Measurements from ENCODE around the gene ZBTB7B. TPM values are rescaled to one million over a fixed set of nuclear protein-coding genes. Genes with fewer than 3 reads are reported as not detected.

The ZBTB7B gene
- total RNA-seq, 4 donors from 2014 or later = 101 to 220 (median 113) TPM

GRCh38 chr1:154996966-154997701, 5.5 kb upstream of the ZBTB7B start:
- Histone ChIP-seq H3K36me3 (peaks cover 0 to 14% (median 0%) of the 10 kb centered on the region in 3 donors), H3K4me3 (no peak overlapping the region), H3K27me3 (no peaks in the 10 kb centered on the region), H3K27ac (no peak overlapping the region), H3K4me1 (peaks cover 18 to 47% (median 20%) of the 10 kb centered on the region in 3 donors), H3K9me3 (no peaks in the 10 kb centered on the region)
- no peak for DNase-seq
- WGBS, 2 donors = 81 to 87% methylated on average over 7 to 10 of the region's 15 CpGs
- intact Hi-C loops (cut with DNase I) = loop anchor here (5.0 kb wide), 1 partner anchor 35 kb away; the partner anchor contains the start of gene PYGO2
- TF ChIP-seq, protein P1, sequence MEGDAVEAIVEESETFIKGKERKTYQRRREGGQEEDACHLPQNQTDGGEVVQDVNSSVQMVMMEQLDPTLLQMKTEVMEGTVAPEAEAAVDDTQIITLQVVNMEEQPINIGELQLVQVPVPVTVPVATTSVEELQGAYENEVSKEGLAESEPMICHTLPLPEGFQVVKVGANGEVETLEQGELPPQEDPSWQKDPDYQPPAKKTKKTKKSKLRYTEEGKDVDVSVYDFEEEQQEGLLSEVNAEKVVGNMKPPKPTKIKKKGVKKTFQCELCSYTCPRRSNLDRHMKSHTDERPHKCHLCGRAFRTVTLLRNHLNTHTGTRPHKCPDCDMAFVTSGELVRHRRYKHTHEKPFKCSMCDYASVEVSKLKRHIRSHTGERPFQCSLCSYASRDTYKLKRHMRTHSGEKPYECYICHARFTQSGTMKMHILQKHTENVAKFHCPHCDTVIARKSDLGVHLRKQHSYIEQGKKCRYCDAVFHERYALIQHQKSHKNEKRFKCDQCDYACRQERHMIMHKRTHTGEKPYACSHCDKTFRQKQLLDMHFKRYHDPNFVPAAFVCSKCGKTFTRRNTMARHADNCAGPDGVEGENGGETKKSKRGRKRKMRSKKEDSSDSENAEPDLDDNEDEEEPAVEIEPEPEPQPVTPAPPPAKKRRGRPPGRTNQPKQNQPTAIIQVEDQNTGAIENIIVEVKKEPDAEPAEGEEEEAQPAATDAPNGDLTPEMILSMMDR (IDR thresholded peaks at IDR 0.05) = no peak
- TF ChIP-seq POLR2A (IDR thresholded peaks at IDR 0.05) = no peak

DNA sequence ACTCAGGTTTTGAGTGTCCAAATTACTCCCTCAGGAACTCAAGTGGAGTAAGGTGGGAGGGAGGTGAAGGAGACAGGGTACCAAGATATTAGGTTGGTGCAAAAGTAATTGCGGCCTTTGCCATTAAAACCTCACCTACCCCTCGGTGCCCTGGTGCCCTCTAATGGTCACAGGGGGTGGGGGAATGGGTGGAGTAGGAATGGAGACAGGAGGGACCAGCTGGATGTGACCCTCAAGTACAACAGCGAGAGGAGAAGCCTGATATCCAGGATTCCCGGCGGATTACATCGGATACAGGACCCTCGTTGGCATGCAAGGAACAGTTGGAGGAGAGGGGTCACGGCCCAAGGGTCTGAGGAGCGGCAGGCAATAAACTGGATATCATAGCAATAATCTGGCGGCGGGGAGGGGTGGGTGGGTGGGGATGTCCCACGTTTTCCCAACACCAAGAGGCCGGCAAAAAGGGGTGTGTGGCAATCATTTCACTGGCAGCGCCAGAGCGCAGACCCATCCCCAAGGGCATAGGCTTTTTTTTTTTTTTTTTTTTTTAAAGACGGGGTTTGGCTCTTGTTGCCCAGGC, 4.3 kb upstream of the ZBTB7B start:
- 70 to 77% methylated on average over 16 of the region's 16 CpGs for WGBS, 2 donors
- Histone ChIP-seq H3K27ac (peak overlapping the region in 1 of 4 donors; percentile 99), H3K4me1 (peaks cover 18 to 47% (median 20%) of the 10 kb centered on the region in 3 donors), H3K27me3 (no peaks in the 10 kb centered on the region), H3K36me3 (peaks cover 0 to 2% (median 0%) of the 10 kb centered on the region in 3 donors), H3K4me3 (no peak overlapping the region), H3K9me3 (no peaks in the 10 kb centered on the region)
- no peak for DNase-seq
- intact Hi-C loops (cut with DNase I) = loop anchor here (5.0 kb wide), 1 partner anchor 36 kb away; the partner anchor contains the start of gene PYGO2
- no peak for TF ChIP-seq POLR2A (IDR thresholded peaks at IDR 0.05)
- TF ChIP-seq, protein P1 (IDR thresholded peaks at IDR 0.05) = no peak

GRCh38 chr1:154998818-154999570, 3.6 kb upstream of the ZBTB7B start:
- intact Hi-C loops (cut with DNase I) = loop anchor here (5.0 kb wide), 1 partner anchor 37 kb away; the partner anchor contains the start of gene PYGO2
- H3K27ac ChIP-seq = peak overlapping the region; percentile 97 to 99 (median 98)
- no peaks in the 10 kb centered on the region for H3K9me3 ChIP-seq
- DNase-seq = no peak
- H3K27me3 ChIP-seq = no peaks in the 10 kb centered on the region
- H3K4me3 ChIP-seq = peak overlapping the region; percentile 77 to 96 (median 86)
- TF ChIP-seq POLR2A (IDR thresholded peaks at IDR 0.05) = no peak
- TF ChIP-seq, protein P1 (IDR thresholded peaks at IDR 0.05) = peak; percentile 69 to 91 (median 84)
- 12 to 23% methylated on average over 14 to 27 of the region's 40 CpGs for WGBS, 2 donors
- H3K4me1 ChIP-seq = peaks cover 18 to 48% (median 25%) of the 10 kb centered on the region in 3 donors
- H3K36me3 ChIP-seq = no peaks in the 10 kb centered on the region

GRCh38 chr1:154999571-155000410, 2.8 kb upstream of the ZBTB7B start:
- 0 to 5% methylated on average over 14 to 28 of the region's 50 CpGs for WGBS, 2 donors
- Histone ChIP-seq H3K4me3 (peak overlapping the region; percentile 77 to 96 (median 86)), H3K36me3 (no peaks in the 10 kb centered on the region), H3K27me3 (no peaks in the 10 kb centered on the region), H3K9me3 (no peaks in the 10 kb centered on the region), H3K4me1 (peaks cover 24 to 50% (median 33%) of the 10 kb centered on the region in 3 donors), H3K27ac (peak overlapping the region; percentile 97 to 99 (median 98))
- TF ChIP-seq POLR2A (IDR thresholded peaks at IDR 0.05) = no peak
- TF ChIP-seq, protein P1 (IDR thresholded peaks at IDR 0.05) = no peak
- DNase-seq = no peak
- intact Hi-C loops (cut with DNase I) = loop anchor here (5.0 kb wide), 1 partner anchor 37 kb away; the partner anchor contains the start of gene PYGO2

All from esophagus squamous epithelium (tissue), 5 donors.